Fibroblast of skin of scalp (primary cell): ENCODE results near the gene FANCC.

ENCODE experiments used
- DNase-seq: peaks from one replicate; pipeline ENCODE4 v3.0.0-alpha.2; 2013

The FANCC gene

GRCh38 chr9:95083086-95083768 lies 234.3 kb downstream of the FANCC start:
- DNase-seq = no peak

DNA sequence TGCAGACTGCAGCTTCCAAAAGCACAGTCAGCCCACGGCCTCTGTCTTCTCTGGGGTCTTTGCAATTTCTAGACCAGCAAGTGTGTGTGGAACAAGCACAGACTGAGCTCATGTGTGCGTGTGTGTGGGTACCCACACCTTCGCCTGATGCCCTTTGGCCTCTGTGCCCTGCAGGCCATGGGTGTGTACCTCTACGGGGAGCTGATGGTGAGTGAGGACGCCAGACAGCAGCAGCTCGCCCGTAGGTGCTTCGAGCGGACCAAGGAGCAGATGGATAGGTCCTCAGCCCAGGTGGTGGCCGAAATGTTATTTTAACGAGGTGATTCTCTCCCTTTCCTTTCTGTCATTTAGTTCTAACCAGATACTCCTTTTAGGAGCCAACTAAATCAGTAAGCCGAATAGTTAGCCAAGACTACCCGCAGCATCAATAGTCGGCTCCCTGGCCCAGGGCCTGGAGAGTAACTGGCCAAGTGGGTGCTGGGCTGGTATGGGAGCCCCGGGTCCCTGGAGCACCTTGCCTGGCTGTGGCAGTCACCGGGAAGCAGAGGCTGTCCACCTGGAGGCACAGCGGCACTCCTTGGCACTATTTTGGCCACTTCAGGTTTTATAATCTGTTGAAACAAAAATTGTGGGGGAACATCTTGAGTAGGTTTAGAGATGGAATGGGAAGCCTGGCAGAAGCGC lies 235.0 kb downstream of the FANCC start:
- DNase-seq = no peak

DNA sequence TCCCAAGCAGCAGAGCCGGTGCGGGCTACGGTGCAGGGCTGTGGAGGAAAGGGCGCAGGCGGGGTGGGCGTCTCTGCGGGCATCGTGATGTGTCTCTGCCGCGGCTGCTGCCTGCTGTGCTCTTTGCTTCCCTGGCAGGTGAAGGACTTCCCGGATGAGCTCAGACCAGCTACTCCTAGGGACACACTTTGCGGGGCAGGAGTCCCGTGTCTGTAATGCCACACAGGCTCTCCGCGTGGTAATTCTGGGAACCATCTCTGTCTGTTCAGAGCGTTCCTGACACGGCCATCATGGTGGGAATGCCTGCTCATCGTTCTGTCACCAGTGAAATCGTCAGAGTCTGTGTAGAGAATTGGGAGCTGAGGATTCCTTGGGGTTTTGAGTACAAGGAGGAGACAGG lies 235.5 kb downstream of the FANCC start:
- no peak for DNase-seq

GRCh38 chr9:95080961-95081647 lies 236.4 kb downstream of the FANCC start:
- DNase-seq = no peak

- DNase-seq = no peak
Measured at GRCh38 chr9:95079461-95079860, 238.0 kb downstream of the FANCC start.

DNA sequence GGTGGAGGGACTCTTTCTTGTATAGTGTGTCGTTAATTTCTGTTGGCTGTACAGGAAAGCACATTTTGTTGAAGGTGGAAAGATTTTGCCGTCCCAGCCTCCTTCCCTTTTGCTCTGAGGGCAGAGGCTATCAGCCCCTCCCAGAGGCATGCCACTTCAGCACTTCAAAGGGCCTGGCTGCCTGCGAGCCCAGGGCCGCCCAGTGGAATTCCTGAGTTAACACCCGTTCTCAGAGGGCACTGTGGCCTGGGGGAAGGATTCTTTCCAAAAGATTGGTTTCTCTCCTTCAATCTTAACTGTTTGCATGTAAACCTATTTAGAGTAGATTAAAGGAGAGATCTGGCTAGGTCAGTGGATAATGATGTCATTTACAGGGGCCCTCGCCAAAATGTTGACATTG lies 238.6 kb downstream of the FANCC start:
- DNase-seq = no peak

DNA sequence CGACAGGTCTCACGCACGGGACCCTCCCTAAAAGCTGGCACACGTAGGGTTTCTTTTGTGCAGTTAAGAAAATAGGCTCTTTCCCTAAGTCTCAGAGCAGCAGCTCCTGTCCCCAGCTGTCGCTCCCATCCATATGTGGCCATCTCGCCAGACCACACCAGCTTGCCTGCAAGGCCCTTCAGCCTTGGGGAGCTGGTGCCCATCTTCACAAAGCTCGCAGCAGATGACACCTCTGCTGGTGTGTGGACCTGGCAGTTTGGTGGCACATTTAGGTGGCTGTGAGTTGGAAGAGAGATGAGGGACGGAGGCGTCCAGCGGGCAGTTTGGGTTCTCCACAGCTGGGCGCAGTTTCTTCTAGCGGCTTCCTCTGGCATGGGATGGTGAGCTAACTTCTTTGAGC lies 239.0 kb downstream of the FANCC start:
- DNase-seq = no peak

DNA sequence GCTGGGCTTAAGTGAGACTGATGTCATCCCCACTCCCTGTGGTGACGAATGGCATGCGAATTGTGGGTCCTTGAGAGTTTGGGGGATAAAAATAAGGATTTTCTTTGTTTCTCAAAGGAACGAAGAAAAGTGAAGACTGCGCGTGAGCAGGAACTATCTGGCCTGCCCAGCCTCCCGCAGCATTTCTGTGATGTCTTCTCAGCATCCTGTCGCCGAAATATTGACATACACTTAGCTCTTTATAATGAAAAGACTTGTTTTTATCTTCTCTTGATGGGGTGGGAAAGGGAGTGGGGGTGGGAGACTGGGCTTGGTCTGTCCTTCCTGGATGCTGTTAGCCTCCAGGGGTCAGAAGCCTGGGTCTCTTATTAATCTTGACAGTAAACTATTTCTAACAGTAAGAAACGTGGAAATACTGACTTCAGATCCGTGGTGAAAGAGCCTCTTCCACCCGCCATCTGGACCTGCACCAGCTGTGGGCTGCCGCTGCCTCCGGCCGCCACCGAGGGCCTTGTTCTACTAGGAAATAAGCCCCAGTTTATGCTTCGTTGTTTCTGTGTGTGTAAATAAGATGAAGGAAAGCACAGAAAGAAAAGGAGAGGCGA lies 239.6 kb downstream of the FANCC start:
- no peak for DNase-seq

- no peak for DNase-seq
Measured at GRCh38 chr9:95077053-95077765, 240.3 kb downstream of the FANCC start.

DNA sequence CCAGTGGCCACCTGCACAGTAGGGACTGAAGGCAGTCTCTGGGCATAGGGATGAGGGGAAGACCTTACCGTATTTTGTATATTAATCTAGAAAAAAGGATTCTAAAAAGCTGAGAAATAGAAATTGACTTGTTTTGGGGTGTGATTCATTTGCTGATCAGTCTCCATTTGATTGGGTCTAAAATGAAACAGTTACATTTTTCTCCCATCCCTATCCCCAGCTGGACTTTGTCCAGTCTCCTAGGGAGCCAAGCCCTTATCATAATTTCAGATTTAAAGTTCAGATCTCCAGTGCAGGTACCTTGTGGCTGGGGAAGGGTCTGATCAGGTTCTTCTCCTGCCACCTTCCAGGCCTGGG lies 240.8 kb downstream of the FANCC start:
- DNase-seq = no peak

DNA sequence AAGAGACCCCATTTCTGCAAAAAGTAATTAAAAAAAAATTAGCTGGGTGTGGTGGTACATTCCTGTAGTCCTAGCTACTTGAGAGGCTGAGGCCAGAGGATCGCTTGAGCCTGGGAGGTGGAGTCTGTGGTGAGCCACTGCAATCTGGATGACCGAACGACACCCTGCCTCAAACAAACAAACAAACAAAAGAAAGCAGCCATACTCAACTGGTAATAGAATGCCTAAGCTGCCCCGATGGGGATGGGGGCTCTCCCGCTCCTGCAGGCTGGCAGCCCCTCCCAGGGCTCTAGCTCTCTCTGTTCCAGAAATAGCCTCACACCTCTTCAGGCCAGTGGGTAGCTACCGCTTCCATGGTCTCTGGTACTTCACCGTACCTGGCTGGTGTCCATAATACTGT lies 241.8 kb downstream of the FANCC start:
- no peak for DNase-seq

GRCh38 chr9:95074632-95075031 lies 242.9 kb downstream of the FANCC start:
- DNase-seq = no peak

DNA sequence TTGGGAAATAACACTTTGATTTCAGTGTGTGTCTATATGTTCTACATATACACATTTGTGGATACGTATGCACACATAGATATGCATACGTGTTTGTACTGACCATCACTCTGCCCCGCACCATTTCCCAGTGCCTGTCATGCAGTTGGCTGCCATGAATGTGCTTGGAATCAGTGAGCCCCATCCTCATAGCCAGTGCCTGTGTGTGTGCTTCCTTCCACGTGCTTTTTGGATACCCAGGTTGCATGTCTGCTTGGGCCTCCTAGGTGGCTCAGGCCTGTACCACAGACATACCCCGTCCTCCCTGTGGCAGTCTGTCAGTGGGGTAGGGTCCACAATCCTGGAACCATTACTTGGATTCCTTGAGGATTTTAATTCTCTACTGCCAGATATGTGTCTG lies 243.6 kb downstream of the FANCC start:
- no peak for DNase-seq

DNA sequence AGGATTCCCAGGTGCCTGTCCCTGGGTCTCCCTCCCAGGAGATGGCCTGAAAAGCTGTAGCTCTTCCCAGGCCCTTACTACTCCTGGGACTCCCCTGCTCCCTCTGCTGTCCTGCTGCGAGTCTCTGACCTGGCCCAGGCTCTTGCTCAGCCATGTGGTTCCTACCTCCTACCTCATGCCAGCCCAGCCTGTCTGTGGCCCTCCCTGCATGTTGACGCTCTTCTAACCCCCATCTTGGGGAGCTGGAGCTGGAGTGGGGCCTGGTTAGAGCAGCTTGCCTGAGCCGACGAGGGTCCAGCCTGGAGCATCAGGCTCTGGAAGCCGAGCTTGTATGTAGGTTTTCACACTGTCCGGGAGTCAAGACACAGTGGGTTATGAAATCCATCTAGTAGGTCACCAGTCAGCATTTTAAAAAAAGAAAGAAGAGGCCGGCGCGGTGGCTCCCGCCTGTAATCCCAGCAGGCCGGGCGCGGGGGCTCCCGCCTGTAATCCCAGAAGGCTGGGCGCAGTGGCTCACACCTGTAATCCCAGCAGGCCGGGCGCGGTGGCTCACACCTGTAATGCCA lies 244.4 kb downstream of the FANCC start:
- no peak for DNase-seq

GRCh38 chr9:95071925-95072324 lies 245.6 kb downstream of the FANCC start:
- no peak for DNase-seq

- DNase-seq = no peak
Measured at GRCh38 chr9:95071450-95071849, 246.1 kb downstream of the FANCC start.

DNA sequence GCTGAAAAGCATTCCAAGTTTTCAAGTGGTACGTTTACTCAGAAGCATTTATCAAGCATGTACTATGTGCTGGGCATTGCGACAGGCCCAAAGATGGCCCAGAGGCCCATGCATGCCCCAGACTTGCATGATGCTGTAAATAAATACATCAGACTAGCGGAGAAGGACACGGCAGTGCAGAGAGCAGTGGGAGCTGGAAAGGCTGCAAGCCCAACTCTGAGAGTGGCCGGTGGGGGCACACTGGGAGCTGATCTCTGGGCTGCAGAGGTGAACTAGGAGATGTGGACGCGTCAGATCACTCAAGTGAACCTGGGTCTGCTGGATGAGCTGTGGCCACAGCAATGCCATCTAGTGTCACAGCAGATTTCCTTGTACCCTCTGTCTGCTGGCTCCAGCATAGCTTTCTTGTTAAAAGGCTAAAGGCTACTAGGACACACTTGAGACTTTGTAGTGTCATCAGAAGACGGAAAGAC lies 246.9 kb downstream of the FANCC start:
- DNase-seq = no peak

DNA sequence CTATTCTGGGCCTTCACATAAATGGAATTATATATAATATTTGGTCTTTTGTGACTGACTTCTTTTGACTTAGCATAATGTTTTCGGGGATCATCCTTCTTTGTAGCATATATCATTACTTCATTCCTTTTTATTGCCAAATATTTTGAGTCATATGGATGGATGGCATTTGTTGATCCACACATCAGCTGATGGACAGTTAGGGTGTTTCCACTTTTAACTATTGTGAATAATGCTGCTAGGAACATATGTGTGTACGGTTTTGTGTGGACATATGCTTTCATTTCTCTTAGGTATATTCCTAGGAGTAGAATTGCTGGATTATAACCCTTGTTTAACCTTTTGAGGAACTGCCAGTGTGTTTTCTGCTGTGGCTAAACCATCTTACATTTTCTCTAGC lies 249.6 kb downstream of the FANCC start:
- DNase-seq = no peak

DNA sequence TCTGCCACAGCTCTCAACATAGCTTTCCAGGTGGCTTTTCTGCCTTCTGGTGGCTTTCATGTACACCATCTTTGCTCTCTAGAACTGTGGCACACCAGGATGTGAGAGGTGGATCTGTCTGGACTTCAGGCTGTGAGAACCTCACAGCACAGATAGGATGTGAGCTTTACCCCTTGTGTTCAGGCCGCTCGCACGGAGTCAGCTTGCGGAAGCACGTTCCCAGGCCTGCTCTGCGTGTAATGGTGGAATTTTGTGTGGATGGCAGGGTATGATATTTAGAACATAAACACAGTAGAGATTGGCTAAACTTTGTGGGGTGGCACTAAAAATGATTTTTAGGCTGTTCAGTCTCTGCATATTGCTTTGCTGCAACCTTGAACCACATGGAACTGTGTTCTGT lies 250.5 kb downstream of the FANCC start:
- no peak for DNase-seq

GRCh38 chr9:95065224-95065623 lies 252.3 kb downstream of the FANCC start:
- DNase-seq = no peak

- DNase-seq = no peak
Measured at GRCh38 chr9:95063300-95063699, 254.2 kb downstream of the FANCC start.

- no peak for DNase-seq
Measured at GRCh38 chr9:95062596-95063065, 254.9 kb downstream of the FANCC start.
